Measurements from ENCODE around the gene NCAM1.

NCAM1 gene

GRCh38 chr11:113317339-113317738 is 356.1 kb downstream of the NCAM1 start:
- Histone ChIP-seq H3K9me3 (ENCODE audit: low read depth, low read length) (no peaks in the 10 kb centered on the region), H3K36me3 (ENCODE audit: insufficient read depth, low read length) (no peaks in the 10 kb centered on the region), H3K27ac (no peak overlapping the region), H3K9ac (ENCODE audit: insufficient read length) (no peak overlapping the region), H3K4me3 (no peak overlapping the region)
- no peak for TF ChIP-seq FOXP2 (optimal IDR thresholded peaks at IDR 0.05; ENCODE audit: control extremely low read depth, extremely low read length, insufficient read depth)
- TF ChIP-seq POLR2AphosphoS5 (IDR thresholded peaks at IDR 0.05; ENCODE audit: borderline replicate concordance, low read depth, low read length) = no peak
- no peak for DNase-seq (ENCODE audit: low read depth, low spot score)

- Histone ChIP-seq H3K9ac (ENCODE audit: insufficient read length) (no peak overlapping the region), H3K9me3 (ENCODE audit: low read depth, low read length) (no peaks in the 10 kb centered on the region), H3K36me3 (ENCODE audit: insufficient read depth, low read length) (no peaks in the 10 kb centered on the region), H3K27ac (no peak overlapping the region), H3K4me3 (no peak overlapping the region)
- no peak for DNase-seq (ENCODE audit: low read depth, low spot score)
- TF ChIP-seq POLR2AphosphoS5 (IDR thresholded peaks at IDR 0.05; ENCODE audit: borderline replicate concordance, low read depth, low read length) (no peak), FOXP2 (optimal IDR thresholded peaks at IDR 0.05; ENCODE audit: control extremely low read depth, extremely low read length, insufficient read depth) (no peak), EZH2 (IDR thresholded peaks at IDR 0.05) (no peak)
Measured at GRCh38 chr11:113319085-113319484, 357.9 kb downstream of the NCAM1 start.

GRCh38 chr11:113322158-113322557 is 360.9 kb downstream of the NCAM1 start:
- Histone ChIP-seq H3K9ac (ENCODE audit: insufficient read length) (no peak overlapping the region), H3K9me3 (ENCODE audit: low read depth, low read length) (no peaks in the 10 kb centered on the region), H3K4me3 (no peak overlapping the region), H3K36me3 (ENCODE audit: insufficient read depth, low read length) (no peaks in the 10 kb centered on the region), H3K27ac (no peak overlapping the region)
- TF ChIP-seq POLR2AphosphoS5 (IDR thresholded peaks at IDR 0.05; ENCODE audit: borderline replicate concordance, low read depth, low read length) = no peak
- TF ChIP-seq EZH2 (IDR thresholded peaks at IDR 0.05) = no peak
- no peak for TF ChIP-seq FOXP2 (optimal IDR thresholded peaks at IDR 0.05; ENCODE audit: control extremely low read depth, extremely low read length, insufficient read depth)
- no peak for DNase-seq (ENCODE audit: low read depth, low spot score)

GRCh38 chr11:113324250-113324649 is 363.0 kb downstream of the NCAM1 start:
- TF ChIP-seq FOXP2 (optimal IDR thresholded peaks at IDR 0.05; ENCODE audit: control extremely low read depth, extremely low read length, insufficient read depth) (no peak), EZH2 (IDR thresholded peaks at IDR 0.05) (no peak), POLR2AphosphoS5 (IDR thresholded peaks at IDR 0.05; ENCODE audit: borderline replicate concordance, low read depth, low read length) (no peak)
- Histone ChIP-seq H3K9me3 (ENCODE audit: low read depth, low read length) (no peaks in the 10 kb centered on the region), H3K27ac (no peak overlapping the region), H3K4me3 (no peak overlapping the region), H3K36me3 (ENCODE audit: insufficient read depth, low read length) (no peaks in the 10 kb centered on the region), H3K9ac (ENCODE audit: insufficient read length) (no peak overlapping the region)
- no peak for DNase-seq (ENCODE audit: low read depth, low spot score)

Measured in SK-N-MC (cell line).